ENCODE data around the gene HSH2D. TPM values are rescaled to one million over a fixed set of nuclear protein-coding genes. Genes with fewer than 3 reads are reported as not detected.
A peak's percentile ranks its signal among the peaks of the same experiment; 100 is the strongest.

HSH2D gene
- total and polyA plus RNA-seq, 9 of the 15 experiments (the other 6 are each of a cell fraction or from before 2014, with no cell fraction given), result 0.03 to 1.1 (median 0.35) TPM; not detected in 1

DNA sequence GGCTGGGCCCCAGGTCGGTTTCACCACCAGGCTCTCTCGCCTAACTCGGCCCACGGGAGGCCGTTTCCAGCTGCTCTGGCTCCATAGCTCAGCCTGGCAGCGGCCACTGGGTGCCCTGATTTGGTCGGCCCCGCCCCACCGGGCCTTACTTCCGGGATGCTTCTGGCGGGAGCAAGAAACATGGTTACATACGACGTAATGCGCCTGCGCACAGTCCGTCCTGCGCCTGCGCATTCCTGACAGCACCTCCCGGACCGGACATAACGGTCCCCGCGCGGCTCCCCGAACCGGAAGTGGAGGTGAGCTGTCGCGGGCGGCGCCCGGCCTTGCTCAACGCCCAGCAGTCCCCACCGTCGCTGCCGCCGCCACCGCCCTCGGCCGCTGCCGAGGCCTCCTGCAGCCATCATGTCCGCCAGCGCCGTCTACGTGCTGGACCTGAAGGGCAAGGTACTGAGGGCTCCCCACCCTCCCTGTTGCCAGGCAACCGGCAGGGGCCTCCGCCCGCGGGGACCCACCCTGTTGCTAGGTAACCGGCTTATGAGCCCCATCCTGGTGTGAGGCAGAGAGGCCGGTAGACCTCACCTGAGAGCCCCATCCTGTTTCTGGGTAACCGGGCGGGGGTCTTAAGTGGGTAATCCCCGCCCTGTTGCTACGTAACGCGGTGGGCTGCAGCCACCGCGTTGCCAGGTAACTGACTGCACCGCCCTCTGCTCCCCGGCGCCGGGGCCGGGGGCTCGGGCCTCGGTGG, 54.3 kb downstream of the HSH2D start, which contains the start of gene AP1M1 (continued):
- TF ChIP-seq, protein P1, sequence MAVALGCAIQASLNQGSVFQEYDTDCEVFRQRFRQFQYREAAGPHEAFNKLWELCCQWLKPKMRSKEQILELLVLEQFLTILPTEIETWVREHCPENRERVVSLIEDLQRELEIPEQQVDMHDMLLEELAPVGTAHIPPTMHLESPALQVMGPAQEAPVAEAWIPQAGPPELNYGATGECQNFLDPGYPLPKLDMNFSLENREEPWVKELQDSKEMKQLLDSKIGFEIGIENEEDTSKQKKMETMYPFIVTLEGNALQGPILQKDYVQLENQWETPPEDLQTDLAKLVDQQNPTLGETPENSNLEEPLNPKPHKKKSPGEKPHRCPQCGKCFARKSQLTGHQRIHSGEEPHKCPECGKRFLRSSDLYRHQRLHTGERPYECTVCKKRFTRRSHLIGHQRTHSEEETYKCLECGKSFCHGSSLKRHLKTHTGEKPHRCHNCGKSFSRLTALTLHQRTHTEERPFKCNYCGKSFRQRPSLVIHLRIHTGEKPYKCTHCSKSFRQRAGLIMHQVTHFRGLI (CRISPR knock-in tag; IDR thresholded peaks at IDR 0.05), result no peak
- TF ChIP-seq CGGBP1 (CRISPR knock-in tag; IDR thresholded peaks at IDR 0.05) (no peak), ZNF384 (IDR thresholded peaks at IDR 0.05; ENCODE audit: low read depth, low read length) (no peak), POLR2AphosphoS5 (IDR thresholded peaks at IDR 0.05; ENCODE audit: control insufficient read depth, insufficient read depth, low read depth, low read length) (no peak), SMAD1 (IDR thresholded peaks at IDR 0.05; ENCODE audit: low read depth, low read length, partially characterized antibody) (no peak), SAP30 (IDR thresholded peaks at IDR 0.05; ENCODE audit: borderline replicate concordance, insufficient read depth, low read depth, low read length, poor library complexity, severe bottlenecking) (peak; percentile 84), SNIP1 (IDR thresholded peaks at IDR 0.05; ENCODE audit: low read depth) (no peak), TCF3 (CRISPR knock-in tag; IDR thresholded peaks at IDR 0.05) (no peak), DPF2 (IDR thresholded peaks at IDR 0.05) (peak; percentile 49), SUPT5H (IDR thresholded peaks at IDR 0.05) (no peak)
- TF ChIP-seq, protein P2, sequence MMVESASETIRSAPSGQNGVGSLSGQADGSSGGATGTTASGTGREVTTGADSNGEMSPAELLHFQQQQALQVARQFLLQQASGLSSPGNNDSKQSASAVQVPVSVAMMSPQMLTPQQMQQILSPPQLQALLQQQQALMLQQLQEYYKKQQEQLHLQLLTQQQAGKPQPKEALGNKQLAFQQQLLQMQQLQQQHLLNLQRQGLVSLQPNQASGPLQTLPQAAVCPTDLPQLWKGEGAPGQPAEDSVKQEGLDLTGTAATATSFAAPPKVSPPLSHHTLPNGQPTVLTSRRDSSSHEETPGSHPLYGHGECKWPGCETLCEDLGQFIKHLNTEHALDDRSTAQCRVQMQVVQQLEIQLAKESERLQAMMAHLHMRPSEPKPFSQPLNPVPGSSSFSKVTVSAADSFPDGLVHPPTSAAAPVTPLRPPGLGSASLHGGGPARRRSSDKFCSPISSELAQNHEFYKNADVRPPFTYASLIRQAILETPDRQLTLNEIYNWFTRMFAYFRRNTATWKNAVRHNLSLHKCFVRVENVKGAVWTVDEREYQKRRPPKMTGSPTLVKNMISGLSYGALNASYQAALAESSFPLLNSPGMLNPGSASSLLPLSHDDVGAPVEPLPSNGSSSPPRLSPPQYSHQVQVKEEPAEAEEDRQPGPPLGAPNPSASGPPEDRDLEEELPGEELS (CRISPR knock-in tag; IDR thresholded peaks at IDR 0.05; ENCODE audit: borderline replicate concordance), result no peak
- TF ChIP-seq, protein P3, sequence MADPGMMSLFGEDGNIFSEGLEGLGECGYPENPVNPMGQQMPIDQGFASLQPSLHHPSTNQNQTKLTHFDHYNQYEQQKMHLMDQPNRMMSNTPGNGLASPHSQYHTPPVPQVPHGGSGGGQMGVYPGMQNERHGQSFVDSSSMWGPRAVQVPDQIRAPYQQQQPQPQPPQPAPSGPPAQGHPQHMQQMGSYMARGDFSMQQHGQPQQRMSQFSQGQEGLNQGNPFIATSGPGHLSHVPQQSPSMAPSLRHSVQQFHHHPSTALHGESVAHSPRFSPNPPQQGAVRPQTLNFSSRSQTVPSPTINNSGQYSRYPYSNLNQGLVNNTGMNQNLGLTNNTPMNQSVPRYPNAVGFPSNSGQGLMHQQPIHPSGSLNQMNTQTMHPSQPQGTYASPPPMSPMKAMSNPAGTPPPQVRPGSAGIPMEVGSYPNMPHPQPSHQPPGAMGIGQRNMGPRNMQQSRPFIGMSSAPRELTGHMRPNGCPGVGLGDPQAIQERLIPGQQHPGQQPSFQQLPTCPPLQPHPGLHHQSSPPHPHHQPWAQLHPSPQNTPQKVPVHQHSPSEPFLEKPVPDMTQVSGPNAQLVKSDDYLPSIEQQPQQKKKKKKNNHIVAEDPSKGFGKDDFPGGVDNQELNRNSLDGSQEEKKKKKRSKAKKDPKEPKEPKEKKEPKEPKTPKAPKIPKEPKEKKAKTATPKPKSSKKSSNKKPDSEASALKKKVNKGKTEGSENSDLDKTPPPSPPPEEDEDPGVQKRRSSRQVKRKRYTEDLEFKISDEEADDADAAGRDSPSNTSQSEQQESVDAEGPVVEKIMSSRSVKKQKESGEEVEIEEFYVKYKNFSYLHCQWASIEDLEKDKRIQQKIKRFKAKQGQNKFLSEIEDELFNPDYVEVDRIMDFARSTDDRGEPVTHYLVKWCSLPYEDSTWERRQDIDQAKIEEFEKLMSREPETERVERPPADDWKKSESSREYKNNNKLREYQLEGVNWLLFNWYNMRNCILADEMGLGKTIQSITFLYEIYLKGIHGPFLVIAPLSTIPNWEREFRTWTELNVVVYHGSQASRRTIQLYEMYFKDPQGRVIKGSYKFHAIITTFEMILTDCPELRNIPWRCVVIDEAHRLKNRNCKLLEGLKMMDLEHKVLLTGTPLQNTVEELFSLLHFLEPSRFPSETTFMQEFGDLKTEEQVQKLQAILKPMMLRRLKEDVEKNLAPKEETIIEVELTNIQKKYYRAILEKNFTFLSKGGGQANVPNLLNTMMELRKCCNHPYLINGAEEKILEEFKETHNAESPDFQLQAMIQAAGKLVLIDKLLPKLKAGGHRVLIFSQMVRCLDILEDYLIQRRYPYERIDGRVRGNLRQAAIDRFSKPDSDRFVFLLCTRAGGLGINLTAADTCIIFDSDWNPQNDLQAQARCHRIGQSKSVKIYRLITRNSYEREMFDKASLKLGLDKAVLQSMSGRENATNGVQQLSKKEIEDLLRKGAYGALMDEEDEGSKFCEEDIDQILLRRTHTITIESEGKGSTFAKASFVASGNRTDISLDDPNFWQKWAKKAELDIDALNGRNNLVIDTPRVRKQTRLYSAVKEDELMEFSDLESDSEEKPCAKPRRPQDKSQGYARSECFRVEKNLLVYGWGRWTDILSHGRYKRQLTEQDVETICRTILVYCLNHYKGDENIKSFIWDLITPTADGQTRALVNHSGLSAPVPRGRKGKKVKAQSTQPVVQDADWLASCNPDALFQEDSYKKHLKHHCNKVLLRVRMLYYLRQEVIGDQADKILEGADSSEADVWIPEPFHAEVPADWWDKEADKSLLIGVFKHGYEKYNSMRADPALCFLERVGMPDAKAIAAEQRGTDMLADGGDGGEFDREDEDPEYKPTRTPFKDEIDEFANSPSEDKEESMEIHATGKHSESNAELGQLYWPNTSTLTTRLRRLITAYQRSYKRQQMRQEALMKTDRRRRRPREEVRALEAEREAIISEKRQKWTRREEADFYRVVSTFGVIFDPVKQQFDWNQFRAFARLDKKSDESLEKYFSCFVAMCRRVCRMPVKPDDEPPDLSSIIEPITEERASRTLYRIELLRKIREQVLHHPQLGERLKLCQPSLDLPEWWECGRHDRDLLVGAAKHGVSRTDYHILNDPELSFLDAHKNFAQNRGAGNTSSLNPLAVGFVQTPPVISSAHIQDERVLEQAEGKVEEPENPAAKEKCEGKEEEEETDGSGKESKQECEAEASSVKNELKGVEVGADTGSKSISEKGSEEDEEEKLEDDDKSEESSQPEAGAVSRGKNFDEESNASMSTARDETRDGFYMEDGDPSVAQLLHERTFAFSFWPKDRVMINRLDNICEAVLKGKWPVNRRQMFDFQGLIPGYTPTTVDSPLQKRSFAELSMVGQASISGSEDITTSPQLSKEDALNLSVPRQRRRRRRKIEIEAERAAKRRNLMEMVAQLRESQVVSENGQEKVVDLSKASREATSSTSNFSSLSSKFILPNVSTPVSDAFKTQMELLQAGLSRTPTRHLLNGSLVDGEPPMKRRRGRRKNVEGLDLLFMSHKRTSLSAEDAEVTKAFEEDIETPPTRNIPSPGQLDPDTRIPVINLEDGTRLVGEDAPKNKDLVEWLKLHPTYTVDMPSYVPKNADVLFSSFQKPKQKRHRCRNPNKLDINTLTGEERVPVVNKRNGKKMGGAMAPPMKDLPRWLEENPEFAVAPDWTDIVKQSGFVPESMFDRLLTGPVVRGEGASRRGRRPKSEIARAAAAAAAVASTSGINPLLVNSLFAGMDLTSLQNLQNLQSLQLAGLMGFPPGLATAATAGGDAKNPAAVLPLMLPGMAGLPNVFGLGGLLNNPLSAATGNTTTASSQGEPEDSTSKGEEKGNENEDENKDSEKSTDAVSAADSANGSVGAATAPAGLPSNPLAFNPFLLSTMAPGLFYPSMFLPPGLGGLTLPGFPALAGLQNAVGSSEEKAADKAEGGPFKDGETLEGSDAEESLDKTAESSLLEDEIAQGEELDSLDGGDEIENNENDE (IDR thresholded peaks at IDR 0.05; ENCODE audit: low read depth, low read length), result no peak

All from K562 (cell line).